SU-DHL-6 (cell line): ENCODE data around the gene POLR2E.

Experiments used
- H2AFZ ChIP-seq: fragments of 200-600 bp; sonication (generic); 2 replicates; pipeline ENCODE4 v1.6.1; 2014; ENCODE audit warnings: low read depth, mild to moderate bottlenecking, moderate library complexity, mixed read lengths, antibody characterized with exemption, low read length; ENCODE audit not compliant: severe bottlenecking
- H3F3A ChIP-seq: fragments of 200-600 bp; shearing (Covaris generic); 2 replicates; pipeline ENCODE4 v1.6.0; 2016; ENCODE audit warnings: antibody characterized with exemption, mild to moderate bottlenecking; ENCODE audit not compliant: insufficient read depth
- H3K27ac ChIP-seq: fragments of 200-600 bp; sonication (generic); 2 replicates; pipeline ENCODE4 v1.5.1; 2016; ENCODE audit warnings: low read depth, mild to moderate bottlenecking, low read length, moderate library complexity, mixed read lengths
- H3K27me3 ChIP-seq: fragments of 200-600 bp; sonication (generic), shearing (Covaris generic); 2 replicates; pipeline ENCODE4 v1.6.0; 2014; ENCODE audit warnings: mild to moderate bottlenecking, low read length
- H3K36me3 ChIP-seq: fragments of 200-600 bp; sonication (generic); 2 replicates; pipeline ENCODE4 v1.6.1; 2014; ENCODE audit warnings: mild to moderate bottlenecking, low read length, mixed read lengths
- H3K4me2 ChIP-seq: fragments of 300-600, 200-600 bp; shearing (Covaris generic), sonication (generic); 2 replicates; pipeline ENCODE4 v1.6.0; 2014; ENCODE audit warnings: low read length, low read depth, mild to moderate bottlenecking; ENCODE audit not compliant: poor library complexity, severe bottlenecking
- H3K4me3 ChIP-seq: fragments of 200-600 bp; sonication (generic); 2 replicates; pipeline ENCODE4 v1.5.1; 2014; ENCODE audit warnings: antibody characterized with exemption, low read length, mild to moderate bottlenecking, mixed read lengths; ENCODE audit not compliant: insufficient read depth, poor library complexity, severe bottlenecking
- H3K79me2 ChIP-seq: fragments of 200-600 bp; sonication (generic); 2 replicates; pipeline ENCODE4 v1.6.1; 2014; ENCODE audit warnings: mild to moderate bottlenecking, low read length, moderate library complexity; ENCODE audit not compliant: insufficient read depth
- H3K9ac ChIP-seq: fragments of 200-600 bp; sonication (generic); 2 replicates; pipeline ENCODE4 v1.7.0; 2014; ENCODE audit warnings: mild to moderate bottlenecking, low read length
- H3K9me2 ChIP-seq: fragments of 200-600 bp; sonication (generic); replicated peaks from 2 replicates; pipeline ENCODE4 v1.6.1; 2014; ENCODE audit warnings: low read length; ENCODE audit not compliant: insufficient read depth
- H3K9me3 ChIP-seq: fragments of 200-600 bp; sonication (generic); 2 replicates; pipeline ENCODE4 v1.6.1; 2014; ENCODE audit warnings: low read length, mixed read lengths; ENCODE audit not compliant: insufficient read depth
- H4K20me1 ChIP-seq: fragments of 200-600 bp; sonication (generic); 2 replicates; pipeline ENCODE4 v1.6.1; 2014; ENCODE audit warnings: low read depth, mild to moderate bottlenecking, antibody characterized with exemption, low read length, moderate library complexity, mixed read lengths
- CTCF ChIP-seq: fragments of 200-600 bp; sonication (generic); IDR thresholded peaks from one replicate; pipeline ENCODE4 v1.5.1; 2017; ENCODE audit warnings: antibody characterized with exemption, mild to moderate bottlenecking, low read length, moderate library complexity; ENCODE audit not compliant: insufficient read depth, poor library complexity, severe bottlenecking
- EZH2phosphoT487 ChIP-seq: fragments of 200-600 bp; sonication (generic), shearing (Covaris generic); conservative IDR thresholded peaks from 2 replicates; pipeline ENCODE4 v1.6.1; 2018; ENCODE audit warnings: mild to moderate bottlenecking, antibody characterized with exemption, low read length, moderate library complexity, mixed read lengths

The POLR2E gene

DNA sequence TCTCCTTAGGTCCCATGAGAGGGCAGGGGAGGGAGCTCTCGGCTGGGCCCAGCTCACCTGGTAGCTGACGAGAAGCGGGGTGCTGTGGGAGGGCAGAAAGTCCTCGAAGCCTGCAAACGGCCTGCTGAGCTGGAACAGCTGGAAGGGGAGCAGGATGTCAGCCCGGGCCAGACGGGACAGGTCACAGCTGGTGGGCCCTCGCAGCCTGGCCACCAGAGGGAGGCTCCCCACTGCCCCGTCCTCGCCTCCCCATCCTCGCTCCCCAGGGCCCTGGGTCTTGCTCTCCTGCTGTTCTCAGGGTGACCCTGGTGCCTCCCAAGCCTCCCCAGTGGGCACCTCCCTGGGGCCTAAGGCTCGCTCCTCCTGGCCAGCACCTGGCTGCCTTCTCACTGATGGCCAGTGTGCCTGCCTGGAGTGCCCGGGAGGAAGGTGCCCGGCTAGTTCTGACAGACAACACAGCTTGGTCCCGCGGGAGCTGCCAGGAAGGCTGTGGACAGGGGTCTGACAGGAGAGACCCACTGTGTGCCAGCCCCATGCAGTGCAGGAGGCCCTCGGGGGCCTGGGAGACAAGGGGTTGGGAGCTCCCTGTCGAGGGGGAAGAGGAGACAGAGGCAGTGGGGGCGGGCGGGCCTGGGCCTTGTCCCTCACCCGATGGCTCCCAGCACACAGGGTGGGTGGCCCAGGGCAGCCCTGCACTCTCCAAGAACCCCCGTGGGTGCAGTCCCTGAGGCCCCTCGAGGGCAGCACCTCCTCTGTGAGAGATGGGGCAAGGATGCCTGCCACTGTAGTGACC lies 28.9 kb upstream of the POLR2E start:
- Histone ChIP-seq H3K4me2 (no peak overlapping the region), H3K4me3 (no peak overlapping the region), H4K20me1 (no peaks in the 10 kb centered on the region), H3K27me3 (no peaks in the 10 kb centered on the region), H3K36me3 (no peaks in the 10 kb centered on the region), H3K27ac (no peak overlapping the region), H3F3A (no peaks in the 10 kb centered on the region), H2AFZ (no peak overlapping the region), H3K9me3 (no peaks in the 10 kb centered on the region), H3K9me2 (no peaks in the 10 kb centered on the region), H3K79me2 (no peaks in the 10 kb centered on the region), H3K9ac (no peak overlapping the region)
- no peak for TF ChIP-seq CTCF
- no peak for TF ChIP-seq EZH2phosphoT487

DNA sequence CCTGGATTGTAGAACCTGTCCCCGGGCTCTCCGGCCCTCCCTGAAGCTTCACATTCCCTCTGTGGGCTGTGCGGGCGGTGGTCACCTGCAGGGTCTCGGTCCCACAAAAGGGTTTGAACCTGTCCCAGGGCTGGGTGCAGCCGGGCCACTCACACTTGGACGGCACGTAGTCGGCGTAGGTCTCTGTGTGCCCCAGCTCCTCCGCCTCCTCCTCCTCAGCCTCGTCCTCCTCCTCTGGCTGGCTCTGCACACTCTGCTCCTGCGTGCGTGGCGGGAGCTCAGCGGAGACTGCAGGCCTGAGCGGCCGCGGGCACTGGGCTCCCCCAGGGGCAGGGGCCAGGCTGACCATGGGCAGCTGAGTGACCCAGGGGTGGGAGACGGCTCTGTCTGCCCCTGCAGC lies 28.2 kb upstream of the POLR2E start:
- no peak overlapping the region for H2AFZ ChIP-seq
- H4K20me1 ChIP-seq: no peaks in the 10 kb centered on the region
- no peak overlapping the region for H3K4me2 ChIP-seq
- H3F3A ChIP-seq: no peaks in the 10 kb centered on the region
- no peak overlapping the region for H3K4me3 ChIP-seq
- TF ChIP-seq CTCF: no peak
- no peak for TF ChIP-seq EZH2phosphoT487
- H3K79me2 ChIP-seq: no peaks in the 10 kb centered on the region
- H3K9me2 ChIP-seq: no peaks in the 10 kb centered on the region
- no peaks in the 10 kb centered on the region for H3K36me3 ChIP-seq
- H3K27ac ChIP-seq: no peak overlapping the region
- H3K9me3 ChIP-seq: no peaks in the 10 kb centered on the region
- no peaks in the 10 kb centered on the region for H3K27me3 ChIP-seq
- H3K9ac ChIP-seq: no peak overlapping the region

GRCh38 chr19:1122972-1123363 lies 27.8 kb upstream of the POLR2E start:
- no peak overlapping the region for H2AFZ ChIP-seq
- H3K9me3 ChIP-seq: no peaks in the 10 kb centered on the region
- no peak overlapping the region for H3K4me3 ChIP-seq
- H3K27ac ChIP-seq: no peak overlapping the region
- H4K20me1 ChIP-seq: no peaks in the 10 kb centered on the region
- H3K27me3 ChIP-seq: no peaks in the 10 kb centered on the region
- no peak for TF ChIP-seq EZH2phosphoT487
- no peak for TF ChIP-seq CTCF
- no peaks in the 10 kb centered on the region for H3K79me2 ChIP-seq
- H3K36me3 ChIP-seq: no peaks in the 10 kb centered on the region
- no peak overlapping the region for H3K9ac ChIP-seq
- H3K9me2 ChIP-seq: no peaks in the 10 kb centered on the region
- no peak overlapping the region for H3K4me2 ChIP-seq
- no peaks in the 10 kb centered on the region for H3F3A ChIP-seq
